B cell (primary cell): ENCODE data around the gene GRIP2. TPM values are rescaled to one million over a fixed set of nuclear protein-coding genes. Genes with fewer than 3 reads are reported as not detected.

Experiments used
- ATAC-seq: fragments of 200-7000 bp; cut with Tn5 transposase; one replicate; pipeline ENCODE4 v1.10.0; 2021; ENCODE audit warnings: low read depth, mild to moderate bottlenecking, moderate number of reproducible peaks, moderate library complexity
- CTCF ChIA-PET: fragments of 350-600 bp; sonication (Branson Sonifier 250); formaldehyde crosslinking; loops from one replicate; lab custom pipeline; 2021; ENCODE audit warnings: antibody characterized with exemption, inconsistent platforms; lab: Charles Lee
- POLR2A ChIA-PET: fragments of 350-600 bp; sonication (Branson Sonifier 250); formaldehyde crosslinking; loops from one replicate; lab custom pipeline; 2021; ENCODE audit warnings: antibody characterized with exemption; lab: Charles Lee
- DNase-seq: peaks from one replicate; pipeline ENCODE4 v3.0.0; 2013
- H2AFZ ChIP-seq: 2 replicates; pipeline ENCODE4 v1.6.1; 2012; ENCODE audit warnings: mild to moderate bottlenecking, low read depth, low read length; ENCODE audit not compliant: insufficient read depth, poor library complexity, severe bottlenecking
- H3K27ac ChIP-seq, 2 donors: 1 replicate in 1 of 2; 2 replicates in 1 of 2; pipeline ENCODE4 v1.5.1; 2012 to 2013; ENCODE audit warnings: low read length in 2 of 2, mild to moderate bottlenecking in 2 of 2, moderate library complexity in 1 of 2
- H3K27me3 ChIP-seq, 4 experiments: fragments of 200-600 bp in 1 of 4; sonication (generic) in 1 of 4; replicated peaks in 1 of 4; 1 replicate in 2 of 4; 2 replicates in 2 of 4; pipeline versions ENCODE4 v1.6.1 to v1.7.0; 2013 to 2016; ENCODE audit warnings: low read length in 3 of 4, mild to moderate bottlenecking in 2 of 4, mixed read lengths in 1 of 4, moderate library complexity in 1 of 4; ENCODE audit not compliant: insufficient read depth in 4 of 4, control insufficient read depth in 3 of 4; ENCODE audit errors: control extremely low read depth in 1 of 4
- H3K36me3 ChIP-seq, 2 experiments: replicated peaks in 1 of 2; 1 replicate in 1 of 2; 2 replicates in 1 of 2; pipeline versions ENCODE4 v1.6.1 to v1.7.1; 2013; ENCODE audit warnings: low read length in 1 of 2; ENCODE audit not compliant: insufficient read depth in 2 of 2, control insufficient read depth in 1 of 2; ENCODE audit errors: control extremely low read depth in 1 of 2, extremely low read depth in 1 of 2
- H3K4me1 ChIP-seq, 2 donors: fragments of 200-600 bp in 1 of 2; sonication (generic) in 1 of 2; 1 replicate in 1 of 2; 2 replicates in 1 of 2; pipeline versions ENCODE4 v1.5.1 to v1.6.1; 2013 to 2017; ENCODE audit warnings: low read length in 2 of 2; ENCODE audit not compliant: control insufficient read depth in 2 of 2, insufficient read depth in 2 of 2
- H3K4me2 ChIP-seq: replicated peaks from 2 replicates; pipeline ENCODE3; 2012; ENCODE audit warnings: mild to moderate bottlenecking, low read depth, low read length; ENCODE audit not compliant: poor library complexity, severe bottlenecking
- H3K4me3 ChIP-seq, 5 experiments: fragments of 200-600 bp in 1 of 5; sonication (generic) in 1 of 5; 1 replicate in 3 of 5; 2 replicates in 2 of 5; pipeline versions ENCODE4 v1.5.1 to v1.7.0; 2011 to 2016; ENCODE audit warnings: low read length in 4 of 5, mild to moderate bottlenecking in 4 of 5, low read depth in 2 of 5, control low read depth in 1 of 5, moderate library complexity in 1 of 5; ENCODE audit not compliant: insufficient read depth in 1 of 5; ENCODE audit errors: control extremely low read depth in 1 of 5, extremely low read depth in 1 of 5
- H3K79me2 ChIP-seq: fragments of 200-600 bp; sonication (generic); one replicate; pipeline ENCODE4 v1.6.0; 2016; ENCODE audit warnings: low read length; ENCODE audit not compliant: control insufficient read depth, insufficient read depth
- H3K9ac ChIP-seq: fragments of 200-600 bp; sonication (generic); 2 replicates; pipeline ENCODE4 v1.6.1; 2017; ENCODE audit warnings: mild to moderate bottlenecking, low read length, moderate library complexity
- H3K9me3 ChIP-seq, 3 donors: one replicate each; pipeline versions ENCODE4 v1.6.1 to v1.7.1; 2013; ENCODE audit warnings: low read length in 2 of 3; ENCODE audit not compliant: control insufficient read depth in 2 of 3, insufficient read depth in 1 of 3; ENCODE audit errors: control extremely low read depth in 1 of 3
- H4K20me1 ChIP-seq: 2 replicates; pipeline ENCODE4 v1.6.0; 2012; ENCODE audit warnings: mild to moderate bottlenecking, low read length; ENCODE audit not compliant: insufficient read depth, control insufficient read depth, poor library complexity, severe bottlenecking
- H3K27ac Mint-ChIP-seq: one replicate; pipeline ENCODE4 v1.8.0; 2021; ENCODE audit warnings: mixed read lengths
- H3K27me3 Mint-ChIP-seq: one replicate; pipeline ENCODE4 v1.8.0; 2021; ENCODE audit warnings: mixed read lengths
- H3K4me1 Mint-ChIP-seq: one replicate; pipeline ENCODE4 v1.8.0; 2021; ENCODE audit warnings: mixed read lengths
- H3K4me3 Mint-ChIP-seq: one replicate; pipeline ENCODE4 v1.8.0; 2021; ENCODE audit warnings: mixed read lengths
- H3K9me3 Mint-ChIP-seq: one replicate; pipeline ENCODE4 v1.8.0; 2022; ENCODE audit warnings: mixed read lengths; ENCODE audit not compliant: insufficient read depth
- CTCF ChIP-seq: fragments of 200-600 bp; IDR thresholded peaks from one replicate; pipeline ENCODE4 v1.8.0; 2022; ENCODE audit warnings: antibody characterized with exemption, mild to moderate bottlenecking
- EZH2 ChIP-seq: IDR thresholded peaks from 2 replicates; pipeline ENCODE4 v1.6.1; 2012; ENCODE audit warnings: borderline replicate concordance, low read depth, mild to moderate bottlenecking, moderate library complexity, low read length; ENCODE audit not compliant: insufficient read depth, poor library complexity, severe bottlenecking
- WGBS: methylation state at CpG from one replicate; pipeline ENCODE4 v1.1.5; 2013; ENCODE audit warnings: missing lambda C conversion rate; ENCODE audit not compliant: insufficient coverage; 5-methylcytosine and 5-hydroxymethylcytosine counted together
- intact Hi-C: fragments of 100-400 bp; cut with micrococcal nuclease; formaldehyde crosslinking; loops from one replicate; pipeline ENCODE4 v1.10.0; 2022
- polyA plus RNA-seq: library from polyadenylated mRNA; depleted of rRNA; stranded (reverse); fragments of >200 nt; gene quantifications from 2 replicates; pipeline ENCODE4 v1.2.3, GENCODE V29; 2012
- total RNA-seq, 2 donors: library from RNA; stranded (reverse); fragments of 120-200 nt in 1 of 2; gene quantifications; 1 replicate in 1 of 2; 2 replicates in 1 of 2; pipeline versions ENCODE4 v1.2.3 to v1.2.4, GENCODE V29; 2013 to 2022

The GRIP2 gene
- total and polyA plus RNA-seq, 2 donors (not counting 1 experiment from before 2014, with no cell fraction given), result not detected

GRCh38 chr3:14539384-14539741 is 779 bp downstream of the GRIP2 start:
- Histone ChIP-seq H3K4me1 (no peaks in the 10 kb centered on the region), H3K27ac (no peak overlapping the region), H3K4me2 (no peak overlapping the region), H3K79me2 (no peaks in the 10 kb centered on the region), H3K9me3 (no peaks in the 10 kb centered on the region), H3K4me3 (no peak overlapping the region), H3K9ac (no peak overlapping the region), H2AFZ (no peak overlapping the region), H3K27me3 (peaks cover 0 to 4% (median 0%) of the 10 kb centered on the region in 4 experiments), H3K36me3 (no peaks in the 10 kb centered on the region), H4K20me1 (no peaks in the 10 kb centered on the region)
- DNase-seq, result no peak
- Mint-ChIP-seq H3K27me3 (peaks cover 7% of the 10 kb centered on the region), H3K4me3 (no peak overlapping the region), H3K4me1 (no peaks in the 10 kb centered on the region), H3K9me3 (no peaks in the 10 kb centered on the region), H3K27ac (no peak overlapping the region)
- no peak for TF ChIP-seq CTCF
- no peak for TF ChIP-seq EZH2
- ATAC-seq, result no peak
- 83% methylated on average over 4 of the region's 4 CpGs for WGBS
- ChIA-PET POLR2A (no interaction called here), CTCF (interaction anchor here (0.9 kb wide), 1 partner anchor 382 kb away, joined by 3 read pairs; no protein-coding TSS in a partner anchor)
- intact Hi-C loops, result no loop called here

- TF ChIP-seq CTCF (no peak), EZH2 (no peak)
- no peaks in the 10 kb centered on the region for H3K4me1 Mint-ChIP-seq
- Histone ChIP-seq H3K27ac (no peak overlapping the region), H3K4me1 (no peaks in the 10 kb centered on the region), H3K27me3 (peaks cover 0 to 4% (median 2%) of the 10 kb centered on the region in 4 experiments), H3K4me3 (no peak overlapping the region), H3K9ac (no peak overlapping the region), H3K9me3 (no peaks in the 10 kb centered on the region), H3K36me3 (no peaks in the 10 kb centered on the region), H3K79me2 (no peaks in the 10 kb centered on the region), H2AFZ (no peak overlapping the region), H4K20me1 (no peaks in the 10 kb centered on the region), H3K4me2 (no peak overlapping the region)
- no peak overlapping the region for H3K27ac Mint-ChIP-seq
- ChIA-PET POLR2A (no interaction called here), CTCF (interaction anchor here (0.9 kb wide), 1 partner anchor 383 kb away, joined by 3 read pairs; no protein-coding TSS in a partner anchor)
- intact Hi-C loops, result no loop called here
- 96% methylated on average over 3 of the region's 3 CpGs for WGBS
- ATAC-seq (no peak), DNase-seq (no peak)
- no peak overlapping the region for H3K4me3 Mint-ChIP-seq
- no peaks in the 10 kb centered on the region for H3K9me3 Mint-ChIP-seq
- H3K27me3 Mint-ChIP-seq, result peaks cover 7% of the 10 kb centered on the region
Measured at GRCh38 chr3:14538451-14539088, 1.6 kb downstream of the GRIP2 start.
